GM10248 (cell line): ENCODE data around the gene BTBD19.
A peak's percentile ranks its signal among the peaks of the same experiment; 100 is the strongest.
"Not testable (repeated sequence)": the region's sequence is repeated elsewhere in the genome, so short reads cannot be mapped to it uniquely, and the experiment has no call there.

Experiments used
- CTCF ChIA-PET: fragments of 300-600 bp; sonication (Branson Sonifier 250); formaldehyde crosslinking; extraction: SDS; loops from one replicate; lab custom pipeline; 2021; ENCODE audit warnings: antibody characterized with exemption; lab: Yijun Ruan, JAX
- POLR2A ChIA-PET: fragments of 350-650 bp; sonication (Branson Sonifier 250); formaldehyde crosslinking; extraction: SDS; loops from one replicate; lab custom pipeline; 2020; ENCODE audit warnings: antibody characterized with exemption; lab: Yijun Ruan, JAX
- DNase-seq: peaks from one replicate; pipeline ENCODE4 v3.0.0; 2012; ENCODE audit errors: extremely low spot score
- CTCF ChIP-seq: IDR thresholded peaks from 2 replicates; pipeline ENCODE4 v1.5.1; 2012; ENCODE audit warnings: mild to moderate bottlenecking, low read depth; ENCODE audit errors: extremely low read depth, missing control alignments, control extremely low read depth

BTBD19 gene

GRCh38 chr1:44830900-44831304 is 22.6 kb downstream of the BTBD19 start:
- ChIA-PET POLR2A (interaction anchor here (1.0 to 5.5 kb wide), 2 partner anchors 10 to 12 kb away, joined by 3 to 21 read pairs; no protein-coding TSS in a partner anchor), CTCF (interaction anchor here (1.5 to 2.1 kb wide), 4 partner anchors 10 to 180 kb away, joined by 3 to 5 read pairs (median 4); partner anchors contain the start of gene HECTD3)
- DNase-seq = peak; percentile 27
- no peak for TF ChIP-seq CTCF

- no peak for DNase-seq
- ChIA-PET POLR2A (interaction anchor here (1.0 to 5.5 kb wide), 2 partner anchors 11 to 12 kb away, joined by 3 to 21 read pairs; no protein-coding TSS in a partner anchor), CTCF (interaction anchor here (1.5 kb wide), 2 partner anchors 102 to 179 kb away, joined by 3 read pairs; partner anchors contain the start of gene HECTD3)
- no peak for TF ChIP-seq CTCF
Observed at GRCh38 chr1:44831516-44831915, 23.2 kb downstream of the BTBD19 start.

GRCh38 chr1:44832056-44832705 is 23.9 kb downstream of the BTBD19 start:
- no peak for DNase-seq
- CTCF ChIA-PET = interaction anchor here (0.7 to 1.5 kb wide), 2 partner anchors 10 to 179 kb away, joined by 3 read pairs; partner anchors contain the start of genes HECTD3 and PTCH2
- POLR2A ChIA-PET = interaction anchor here (1.0 to 5.5 kb wide), 2 partner anchors 12 to 13 kb away, joined by 3 to 21 read pairs; no protein-coding TSS in a partner anchor
- no peak for TF ChIP-seq CTCF

- DNase-seq = no peak
- ChIA-PET CTCF (interaction anchor here (1.1 to 5.0 kb wide), 8 partner anchors 8 to 470 kb away, joined by 3 to 27 read pairs (median 8); partner anchors contain the start of gene PLK3), POLR2A (interaction anchor here (0.7 to 5.5 kb wide), 2 partner anchors 13 to 15 kb away, joined by 3 to 21 read pairs; no protein-coding TSS in a partner anchor)
- TF ChIP-seq CTCF = no peak
Observed at GRCh38 chr1:44834328-44834727, 26.0 kb downstream of the BTBD19 start.

GRCh38 chr1:44835738-44836675 is 27.7 kb downstream of the BTBD19 start:
- peak; percentile 84 for TF ChIP-seq CTCF
- ChIA-PET POLR2A (interaction anchor here (1.1 kb wide), 1 partner anchor 17 kb away, joined by 3 read pairs; no protein-coding TSS in a partner anchor), CTCF (interaction anchor here (0.7 to 5.0 kb wide), 23 partner anchors 9 to 659 kb away, joined by 3 to 27 read pairs (median 4); partner anchors contain the start of genes BTBD19, HECTD3 and UROD)
- DNase-seq = peak; percentile 88

GRCh38 chr1:44838294-44838693 is 30.0 kb downstream of the BTBD19 start:
- CTCF ChIA-PET = interaction anchor here (0.6 to 5.0 kb wide), 4 partner anchors 11 to 1320 kb away, joined by 3 to 27 read pairs (median 4); no protein-coding TSS in a partner anchor
- DNase-seq, POLR2A ChIA-PET: not testable (repeated sequence)
